Stomach (tissue), 4 donors: ENCODE results near the gene TGM2.

Experiments
- EP300 ChIP-seq: sonication (generic); formaldehyde crosslinking; IDR thresholded peaks from one replicate; pipeline ENCODE4 v1.6.1; 2017; ENCODE audit warnings: antibody characterized with exemption
- POLR2A ChIP-seq, 4 donors: fragments of 450-650 bp; IDR thresholded peaks; one replicate each; pipeline ENCODE4 v1.6.1; 2016; ENCODE audit warnings: antibody characterized with exemption in 4 of 4, control low read depth in 2 of 4, mild to moderate bottlenecking in 1 of 4, moderate library complexity in 1 of 4
- POLR2AphosphoS5 ChIP-seq, 3 donors: sonication (generic); formaldehyde crosslinking; IDR thresholded peaks; one replicate each; pipeline ENCODE4 v1.6.1; 2016; ENCODE audit warnings: antibody characterized with exemption in 3 of 3
- TF ChIP-seq, protein P1 (sequence below), 7 experiments: fragments of 450-650 bp in 4 of 7; fragments of 200-600 bp in 3 of 7; sonication (generic) in 3 of 7; IDR thresholded peaks; one replicate each; pipeline ENCODE4 v1.5.1; 2016 to 2019; ENCODE audit warnings: antibody characterized with exemption in 7 of 7, control low read depth in 2 of 7, mild to moderate bottlenecking in 1 of 7

DNA sequence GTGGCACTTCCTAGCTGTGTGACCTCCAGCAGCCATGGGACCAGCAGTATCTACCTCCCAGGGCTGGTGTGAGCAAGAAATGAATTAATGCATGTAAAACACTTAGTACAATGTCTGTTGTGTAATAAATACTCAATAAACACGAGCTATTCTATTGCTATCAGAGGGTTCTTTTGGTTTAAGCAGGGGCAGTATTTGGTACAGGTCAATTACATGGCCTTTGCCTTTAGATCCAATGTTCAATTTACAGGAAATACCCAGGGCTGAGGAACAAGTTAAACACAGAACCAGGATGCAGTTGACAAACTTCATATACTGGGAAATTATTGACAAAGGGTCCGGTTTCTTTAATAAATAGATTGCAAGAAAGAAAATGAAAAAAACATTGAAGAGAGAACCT lies 2.9 kb downstream of the TGM2 start:
- TF ChIP-seq POLR2A (IDR thresholded peaks at IDR 0.05): no peak
- TF ChIP-seq, protein P1, sequence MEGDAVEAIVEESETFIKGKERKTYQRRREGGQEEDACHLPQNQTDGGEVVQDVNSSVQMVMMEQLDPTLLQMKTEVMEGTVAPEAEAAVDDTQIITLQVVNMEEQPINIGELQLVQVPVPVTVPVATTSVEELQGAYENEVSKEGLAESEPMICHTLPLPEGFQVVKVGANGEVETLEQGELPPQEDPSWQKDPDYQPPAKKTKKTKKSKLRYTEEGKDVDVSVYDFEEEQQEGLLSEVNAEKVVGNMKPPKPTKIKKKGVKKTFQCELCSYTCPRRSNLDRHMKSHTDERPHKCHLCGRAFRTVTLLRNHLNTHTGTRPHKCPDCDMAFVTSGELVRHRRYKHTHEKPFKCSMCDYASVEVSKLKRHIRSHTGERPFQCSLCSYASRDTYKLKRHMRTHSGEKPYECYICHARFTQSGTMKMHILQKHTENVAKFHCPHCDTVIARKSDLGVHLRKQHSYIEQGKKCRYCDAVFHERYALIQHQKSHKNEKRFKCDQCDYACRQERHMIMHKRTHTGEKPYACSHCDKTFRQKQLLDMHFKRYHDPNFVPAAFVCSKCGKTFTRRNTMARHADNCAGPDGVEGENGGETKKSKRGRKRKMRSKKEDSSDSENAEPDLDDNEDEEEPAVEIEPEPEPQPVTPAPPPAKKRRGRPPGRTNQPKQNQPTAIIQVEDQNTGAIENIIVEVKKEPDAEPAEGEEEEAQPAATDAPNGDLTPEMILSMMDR (IDR thresholded peaks at IDR 0.05): no peak
- no peak for TF ChIP-seq POLR2AphosphoS5 (IDR thresholded peaks at IDR 0.05)
- no peak for TF ChIP-seq EP300
